Loucy (cell line): ENCODE data around the gene ADIPOR2.

ENCODE experiments used
- CTCF ChIP-seq: fragments of 200-600 bp; sonication (generic); conservative IDR thresholded peaks from 2 replicates; pipeline ENCODE4 v1.5.1; 2014; ENCODE audit warnings: mild to moderate bottlenecking, antibody characterized with exemption, low read length
- EZH2phosphoT487 ChIP-seq: fragments of 200-600 bp; IDR thresholded peaks from 2 replicates; pipeline ENCODE4 v1.6.1; 2018; ENCODE audit warnings: antibody characterized with exemption, mild to moderate bottlenecking, moderate library complexity, borderline replicate concordance

GRCh38 chr12:1741154-1741949, 50.5 kb downstream of the ADIPOR2 start:
- no peak for TF ChIP-seq EZH2phosphoT487
- TF ChIP-seq CTCF, result no peak
